C4-2B (cell line): ENCODE measurements around the gene TMEM178B.
"Not testable (repeated sequence)": the region's sequence is repeated elsewhere in the genome, so short reads cannot be mapped to it uniquely, and the experiment has no call there.

Source experiments
- ZFX ChIP-seq: fragments of 450-650 bp; IDR thresholded peaks from 2 replicates; pipeline ENCODE4 v1.6.1; 2017
- TF ChIP-seq, protein P1 (sequence below): fragments of 450-650 bp; conservative IDR thresholded peaks from 2 replicates; pipeline ENCODE4 v1.5.1; 2017; ENCODE audit warnings: mild to moderate bottlenecking

DNA sequence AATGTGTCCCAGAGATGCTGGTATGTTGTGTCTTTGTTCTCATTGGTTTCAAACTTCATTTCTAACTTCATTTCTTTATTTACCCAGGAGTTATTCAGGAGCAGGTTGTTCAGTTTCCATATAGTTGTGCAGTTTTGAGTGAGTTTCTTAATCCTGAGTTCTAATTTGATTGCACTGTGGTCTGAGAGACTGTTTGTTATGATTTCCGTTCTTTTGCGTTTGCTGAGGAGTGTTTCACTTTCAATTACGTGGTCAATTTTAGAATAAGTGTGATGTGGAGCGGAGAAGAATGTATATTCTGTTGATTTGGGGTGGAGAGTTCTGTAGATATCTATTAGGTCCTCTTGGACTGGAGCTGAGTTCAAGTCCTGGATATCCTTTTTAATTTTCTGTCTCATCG is 103.3 kb downstream of the TMEM178B start:
- TF ChIP-seq, protein P1, sequence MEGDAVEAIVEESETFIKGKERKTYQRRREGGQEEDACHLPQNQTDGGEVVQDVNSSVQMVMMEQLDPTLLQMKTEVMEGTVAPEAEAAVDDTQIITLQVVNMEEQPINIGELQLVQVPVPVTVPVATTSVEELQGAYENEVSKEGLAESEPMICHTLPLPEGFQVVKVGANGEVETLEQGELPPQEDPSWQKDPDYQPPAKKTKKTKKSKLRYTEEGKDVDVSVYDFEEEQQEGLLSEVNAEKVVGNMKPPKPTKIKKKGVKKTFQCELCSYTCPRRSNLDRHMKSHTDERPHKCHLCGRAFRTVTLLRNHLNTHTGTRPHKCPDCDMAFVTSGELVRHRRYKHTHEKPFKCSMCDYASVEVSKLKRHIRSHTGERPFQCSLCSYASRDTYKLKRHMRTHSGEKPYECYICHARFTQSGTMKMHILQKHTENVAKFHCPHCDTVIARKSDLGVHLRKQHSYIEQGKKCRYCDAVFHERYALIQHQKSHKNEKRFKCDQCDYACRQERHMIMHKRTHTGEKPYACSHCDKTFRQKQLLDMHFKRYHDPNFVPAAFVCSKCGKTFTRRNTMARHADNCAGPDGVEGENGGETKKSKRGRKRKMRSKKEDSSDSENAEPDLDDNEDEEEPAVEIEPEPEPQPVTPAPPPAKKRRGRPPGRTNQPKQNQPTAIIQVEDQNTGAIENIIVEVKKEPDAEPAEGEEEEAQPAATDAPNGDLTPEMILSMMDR = not testable (repeated sequence)
- not testable (repeated sequence) for TF ChIP-seq ZFX
